ENCODE results near the gene IDI1.
"Not testable (repeated sequence)": the region's sequence is repeated elsewhere in the genome, so short reads cannot be mapped to it uniquely, and the experiment has no call there.

Gene IDI1

DNA sequence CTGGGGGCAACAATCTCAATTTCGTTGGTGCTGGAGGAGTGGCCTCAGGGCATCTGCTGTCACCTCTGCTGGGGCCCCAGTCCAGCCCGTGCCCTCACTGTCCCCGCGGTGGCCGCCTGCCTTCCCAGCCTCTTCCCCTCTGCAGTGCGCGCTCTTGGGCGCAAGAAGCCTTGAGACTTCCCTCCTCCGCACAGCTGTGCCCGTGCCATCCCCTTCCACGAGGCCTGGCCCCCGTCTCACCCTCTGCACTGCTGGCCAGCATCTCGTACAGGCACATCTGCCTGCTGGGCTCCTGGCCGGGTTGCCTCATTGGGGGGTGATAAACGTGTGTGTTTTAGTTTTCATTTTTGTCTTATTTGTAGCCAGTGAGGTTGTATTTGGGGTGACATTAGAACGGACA lies 37.2 kb downstream of the IDI1 start:
- Histone ChIP-seq H3K9me3 (ENCODE audit: insufficient read depth, low read length) (no peaks in the 10 kb centered on the region), H3K4me3 (ENCODE audit: low read length) (no peak overlapping the region), H3K79me2 (ENCODE audit: low read length) (no peaks in the 10 kb centered on the region), H4K20me1 (ENCODE audit: insufficient read depth, low read length) (no peaks in the 10 kb centered on the region), H3K9ac (ENCODE audit: low read length) (no peak overlapping the region), H3K27me3 (ENCODE audit: low read depth, low read length) (no peaks in the 10 kb centered on the region), H3K4me1 (ENCODE audit: low read length) (no peaks in the 10 kb centered on the region), H2AFZ (ENCODE audit: low read depth, low read length) (no peak overlapping the region), H3K36me3 (replicated peaks; ENCODE audit: low read depth, low read length) (peaks cover 36% of the 10 kb centered on the region), H3K27ac (ENCODE audit: low read length) (no peak overlapping the region), H3K4me2 (ENCODE audit: low read length) (no peak overlapping the region)
- TF ChIP-seq, protein P1, sequence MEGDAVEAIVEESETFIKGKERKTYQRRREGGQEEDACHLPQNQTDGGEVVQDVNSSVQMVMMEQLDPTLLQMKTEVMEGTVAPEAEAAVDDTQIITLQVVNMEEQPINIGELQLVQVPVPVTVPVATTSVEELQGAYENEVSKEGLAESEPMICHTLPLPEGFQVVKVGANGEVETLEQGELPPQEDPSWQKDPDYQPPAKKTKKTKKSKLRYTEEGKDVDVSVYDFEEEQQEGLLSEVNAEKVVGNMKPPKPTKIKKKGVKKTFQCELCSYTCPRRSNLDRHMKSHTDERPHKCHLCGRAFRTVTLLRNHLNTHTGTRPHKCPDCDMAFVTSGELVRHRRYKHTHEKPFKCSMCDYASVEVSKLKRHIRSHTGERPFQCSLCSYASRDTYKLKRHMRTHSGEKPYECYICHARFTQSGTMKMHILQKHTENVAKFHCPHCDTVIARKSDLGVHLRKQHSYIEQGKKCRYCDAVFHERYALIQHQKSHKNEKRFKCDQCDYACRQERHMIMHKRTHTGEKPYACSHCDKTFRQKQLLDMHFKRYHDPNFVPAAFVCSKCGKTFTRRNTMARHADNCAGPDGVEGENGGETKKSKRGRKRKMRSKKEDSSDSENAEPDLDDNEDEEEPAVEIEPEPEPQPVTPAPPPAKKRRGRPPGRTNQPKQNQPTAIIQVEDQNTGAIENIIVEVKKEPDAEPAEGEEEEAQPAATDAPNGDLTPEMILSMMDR (IDR thresholded peaks at IDR 0.05; ENCODE audit: low read depth, low read length): no peak
- no peak for TF ChIP-seq EZH2phosphoT487 (IDR thresholded peaks at IDR 0.05; ENCODE audit: low read depth)

DNA sequence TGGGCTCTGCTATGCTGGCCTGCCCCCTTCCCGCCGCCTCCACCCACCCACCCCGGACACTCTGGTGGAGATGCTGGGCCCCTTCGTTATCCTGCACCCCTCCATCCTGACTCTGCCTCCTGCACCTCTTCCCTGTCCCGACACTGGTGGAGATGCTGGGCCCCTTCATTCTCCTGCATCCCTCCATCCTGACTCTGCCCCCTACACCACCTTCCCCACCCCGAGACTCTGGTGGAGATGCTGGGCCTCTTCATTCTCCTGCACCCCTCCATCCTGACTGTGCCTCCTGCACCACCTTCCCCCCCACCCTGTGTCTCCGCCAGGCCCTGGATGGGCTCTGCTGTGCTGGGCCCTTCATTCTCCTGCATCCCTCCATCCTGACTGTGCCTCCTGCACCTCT lies 38.2 kb downstream of the IDI1 start:
- Histone ChIP-seq H2AFZ (ENCODE audit: low read depth, low read length) (no peak overlapping the region), H3K9me3 (ENCODE audit: insufficient read depth, low read length) (no peaks in the 10 kb centered on the region), H3K36me3 (replicated peaks; ENCODE audit: low read depth, low read length) (peaks cover 35% of the 10 kb centered on the region), H3K4me2 (ENCODE audit: low read length) (no peak overlapping the region), H3K4me1 (ENCODE audit: low read length) (no peaks in the 10 kb centered on the region), H3K9ac (ENCODE audit: low read length) (no peak overlapping the region), H3K79me2 (ENCODE audit: low read length) (no peaks in the 10 kb centered on the region), H3K4me3 (ENCODE audit: low read length) (no peak overlapping the region), H4K20me1 (ENCODE audit: insufficient read depth, low read length) (no peaks in the 10 kb centered on the region), H3K27ac (ENCODE audit: low read length) (no peak overlapping the region), H3K27me3 (ENCODE audit: low read depth, low read length) (no peaks in the 10 kb centered on the region)
- TF ChIP-seq EZH2phosphoT487 (IDR thresholded peaks at IDR 0.05; ENCODE audit: low read depth): no peak
- TF ChIP-seq, protein P1 (IDR thresholded peaks at IDR 0.05; ENCODE audit: low read depth, low read length): no peak

DNA sequence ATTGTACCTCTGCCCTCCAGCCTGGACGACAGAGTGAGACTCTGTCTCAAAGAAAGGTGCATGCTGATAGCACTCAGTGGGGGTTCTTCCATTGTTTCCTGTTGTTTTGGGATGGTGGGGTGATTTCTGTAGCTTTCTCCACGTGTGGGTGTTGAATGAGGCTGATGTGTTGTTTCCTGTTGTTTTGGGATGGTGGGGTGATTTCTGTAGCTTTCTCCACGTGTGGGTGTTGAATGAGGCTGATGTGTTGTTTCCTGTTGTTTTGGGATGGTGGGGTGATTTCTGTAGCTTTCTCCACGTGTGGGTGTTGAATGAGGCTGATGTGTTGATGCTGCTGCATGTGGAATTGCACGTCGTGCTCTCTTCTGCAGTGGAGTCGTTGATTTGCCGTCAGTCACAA lies 39.0 kb downstream of the IDI1 start:
- not testable (repeated sequence) for H3K4me3 ChIP-seq (ENCODE audit: low read length); H3K4me1 ChIP-seq (ENCODE audit: low read length); H4K20me1 ChIP-seq (ENCODE audit: insufficient read depth, low read length); H3K27ac ChIP-seq (ENCODE audit: low read length); H3K9me3 ChIP-seq (ENCODE audit: insufficient read depth, low read length); H2AFZ ChIP-seq (ENCODE audit: low read depth, low read length); H3K4me2 ChIP-seq (ENCODE audit: low read length); H3K27me3 ChIP-seq (ENCODE audit: low read depth, low read length); H3K9ac ChIP-seq (ENCODE audit: low read length); H3K79me2 ChIP-seq (ENCODE audit: low read length)
- peaks cover 35% of the 10 kb centered on the region for H3K36me3 ChIP-seq (replicated peaks; ENCODE audit: low read depth, low read length)

DNA sequence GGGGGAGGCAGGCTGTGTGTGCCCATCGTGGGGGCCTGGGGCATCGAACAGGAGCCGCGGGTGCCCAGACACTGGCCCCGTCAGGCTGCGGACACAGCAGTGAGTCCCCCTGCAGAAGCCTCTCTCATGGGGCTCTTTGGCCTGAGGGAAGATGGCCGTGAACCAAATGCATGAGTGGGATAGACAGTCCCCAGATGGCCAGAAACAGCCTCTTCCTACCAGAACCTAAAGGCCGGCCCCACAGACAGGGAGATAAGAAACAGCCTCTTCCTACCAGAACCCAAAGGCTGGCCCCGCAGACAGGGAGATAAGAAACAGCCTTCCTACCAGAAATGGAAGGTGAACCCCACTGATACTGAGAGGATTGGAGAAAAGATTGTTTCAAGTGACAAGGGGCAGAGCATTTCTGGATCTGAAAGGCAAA lies 39.8 kb downstream of the IDI1 start:
- Histone ChIP-seq H3K4me2 (ENCODE audit: low read length) (no peak overlapping the region), H3K4me1 (ENCODE audit: low read length) (no peaks in the 10 kb centered on the region), H3K27ac (ENCODE audit: low read length) (no peak overlapping the region), H3K36me3 (replicated peaks; ENCODE audit: low read depth, low read length) (peaks cover 39% of the 10 kb centered on the region), H4K20me1 (ENCODE audit: insufficient read depth, low read length) (no peaks in the 10 kb centered on the region), H3K9me3 (ENCODE audit: insufficient read depth, low read length) (no peaks in the 10 kb centered on the region), H3K4me3 (ENCODE audit: low read length) (no peak overlapping the region), H3K27me3 (ENCODE audit: low read depth, low read length) (no peaks in the 10 kb centered on the region), H3K79me2 (ENCODE audit: low read length) (peaks cover 8% of the 10 kb centered on the region; the same call in 1 of the 2 replicates), H2AFZ (ENCODE audit: low read depth, low read length) (no peak overlapping the region), H3K9ac (ENCODE audit: low read length) (no peak overlapping the region)
- TF ChIP-seq, protein P1 (IDR thresholded peaks at IDR 0.05; ENCODE audit: low read depth, low read length): no peak
- TF ChIP-seq EZH2phosphoT487 (IDR thresholded peaks at IDR 0.05; ENCODE audit: low read depth): no peak

DNA sequence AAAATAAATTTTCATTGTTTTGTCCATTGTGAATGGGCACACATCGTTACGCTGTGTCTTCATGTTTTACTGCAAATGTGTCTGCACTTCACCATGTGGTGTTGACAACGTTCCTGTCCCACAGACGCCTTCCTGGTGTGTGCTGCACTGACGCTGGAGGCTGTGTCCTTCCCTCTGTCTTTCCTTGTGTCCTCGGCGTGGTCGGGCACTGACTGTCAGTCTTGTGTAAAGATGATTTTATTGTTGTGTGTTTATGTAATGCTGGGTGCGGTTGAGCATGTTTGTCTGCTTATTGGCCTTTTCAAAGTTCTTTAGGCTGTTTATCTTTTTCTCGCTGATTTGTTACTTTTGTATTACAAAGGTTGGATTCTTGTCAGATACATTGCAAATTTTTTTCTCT lies 41.3 kb downstream of the IDI1 start:
- Histone ChIP-seq H3K36me3 (replicated peaks; ENCODE audit: low read depth, low read length) (peaks cover 48% of the 10 kb centered on the region), H3K9ac (ENCODE audit: low read length) (no peak overlapping the region), H4K20me1 (ENCODE audit: insufficient read depth, low read length) (0 out of 2 replicates have a peak, but pooled peaks cover under 1% of the 10 kb centered on the region), H3K4me2 (ENCODE audit: low read length) (no peak overlapping the region), H3K27ac (ENCODE audit: low read length) (no peak overlapping the region), H3K27me3 (ENCODE audit: low read depth, low read length) (no peaks in the 10 kb centered on the region), H3K4me1 (ENCODE audit: low read length) (no peaks in the 10 kb centered on the region), H3K4me3 (ENCODE audit: low read length) (no peak overlapping the region), H3K9me3 (ENCODE audit: insufficient read depth, low read length) (no peaks in the 10 kb centered on the region), H3K79me2 (ENCODE audit: low read length) (peaks cover 23% of the 10 kb centered on the region), H2AFZ (ENCODE audit: low read depth, low read length) (no peak overlapping the region)
- TF ChIP-seq, protein P1 (IDR thresholded peaks at IDR 0.05; ENCODE audit: low read depth, low read length): no peak
- no peak for TF ChIP-seq EZH2phosphoT487 (IDR thresholded peaks at IDR 0.05; ENCODE audit: low read depth)
